ENCODE results near the gene FAM170B.

- TF ChIP-seq CTCF (IDR thresholded peaks at IDR 0.05 in 4 of 5, conservative IDR thresholded peaks at IDR 0.05 in 1 of 5) (no peak), POLR2A (IDR thresholded peaks at IDR 0.05) (no peak)
These were observed 46.0 kb upstream of the FAM170B start for GRCh38 chr10:49179699-49180443.

Measured in gastrocnemius medialis (tissue), 4 donors.